A673 (cell line): ENCODE measurements around the gene SLC26A8. TPM values are rescaled to one million over a fixed set of nuclear protein-coding genes. Genes with fewer than 3 reads are reported as not detected.

Experiments
- BruUV-seq: library from RNA; stranded (reverse); fragments of 400-500 nt; replicated peaks from 2 replicates; lab custom pipeline; 2021; lab: Mats Ljungman, UMichigan
- CTCF ChIA-PET: fragments of 300-600 bp; sonication (Branson Sonifier 250); formaldehyde crosslinking; loops from one replicate; lab custom pipeline; 2022; ENCODE audit warnings: antibody characterized with exemption; lab: Charles Lee
- POLR2A ChIA-PET: fragments of 300-600 bp; sonication (Branson Sonifier 250); formaldehyde crosslinking; loops from one replicate; lab custom pipeline; 2022; ENCODE audit warnings: antibody characterized with exemption; ENCODE audit not compliant: low non-redundant PET; lab: Charles Lee
- DNase-seq: peaks from one replicate; pipeline ENCODE4 v3.0.0-alpha.2; 2015; ENCODE audit warnings: low spot score
- H3K27ac ChIP-seq: fragments of 200-600 bp; sonication (generic); 2 replicates; pipeline ENCODE4 v1.5.1; 2016; ENCODE audit warnings: mixed run types, low read depth, mild to moderate bottlenecking, mixed read lengths, antibody characterized with exemption, low read length; ENCODE audit not compliant: poor library complexity, severe bottlenecking
- H3K27me3 ChIP-seq: fragments of 200-600 bp; sonication (generic); replicated peaks from 2 replicates; pipeline ENCODE4 v1.6.1; 2017; ENCODE audit warnings: mixed run types, low read depth, mild to moderate bottlenecking, mixed read lengths, antibody characterized with exemption, low read length; ENCODE audit not compliant: insufficient read depth, poor library complexity
- H3K36me3 ChIP-seq: fragments of 200-600 bp; sonication (generic); 2 replicates; pipeline ENCODE4 v1.6.1; 2016; ENCODE audit warnings: mixed run types, mild to moderate bottlenecking, mixed read lengths, antibody characterized with exemption, low read length; ENCODE audit not compliant: insufficient read depth, poor library complexity, severe bottlenecking
- H3K4me1 ChIP-seq: fragments of 200-600 bp; sonication (generic); 2 replicates; pipeline ENCODE4 v1.6.1; 2017; ENCODE audit warnings: mixed run types, mild to moderate bottlenecking, mixed read lengths, antibody characterized with exemption, low read length; ENCODE audit not compliant: insufficient read depth, poor library complexity, severe bottlenecking
- H3K4me3 ChIP-seq: fragments of 200-600 bp; sonication (generic); 2 replicates; pipeline ENCODE4 v1.5.1; 2016; ENCODE audit warnings: low read depth, mixed run types, mild to moderate bottlenecking, mixed read lengths, low read length; ENCODE audit not compliant: poor library complexity, severe bottlenecking
- H3K9me3 ChIP-seq: fragments of 200-600 bp; sonication (generic); 2 replicates; pipeline ENCODE4 v1.6.1; 2016; ENCODE audit warnings: mixed run types, low read depth, mild to moderate bottlenecking, mixed read lengths, antibody characterized with exemption, low read length; ENCODE audit not compliant: poor library complexity, severe bottlenecking
- CTCF ChIP-seq: fragments of 300-800, 200-600 bp; sonication (generic); conservative IDR thresholded peaks from 2 replicates; pipeline ENCODE4 v1.5.1; 2017; ENCODE audit warnings: low read depth, mild to moderate bottlenecking, antibody characterized with exemption, low read length, moderate library complexity, mixed read lengths
- EZH2 ChIP-seq: fragments of 200-600 bp; sonication (generic); IDR thresholded peaks from 2 replicates; pipeline ENCODE4 v1.6.1; 2017; ENCODE audit warnings: borderline replicate concordance, low read depth, mild to moderate bottlenecking, mixed read lengths, antibody characterized with exemption, low read length; ENCODE audit not compliant: poor library complexity, severe bottlenecking
- intact Hi-C: fragments of 100-400 bp; cut with micrococcal nuclease; formaldehyde crosslinking; loops from one replicate; pipeline ENCODE4 v1.10.0; 2022; ENCODE audit not compliant: unreplicated experiment
- total RNA-seq: library from RNA; stranded (reverse); gene quantifications from 2 replicates; pipeline ENCODE4 v1.2.3, GENCODE V29; 2021

Gene SLC26A8
- total RNA-seq, 1 experiment from 2014 or later, result not detected

GRCh38 chr6:35896228-35896627 is 128.2 kb downstream of the SLC26A8 start:
- Histone ChIP-seq H3K4me3 (no peak overlapping the region), H3K4me1 (no peaks in the 10 kb centered on the region), H3K9me3 (no peaks in the 10 kb centered on the region), H3K36me3 (no peaks in the 10 kb centered on the region), H3K27me3 (no peaks in the 10 kb centered on the region), H3K27ac (no peak overlapping the region)
- TF ChIP-seq CTCF, result no peak
- ChIA-PET CTCF (no interaction called here), POLR2A (no interaction called here)
- DNase-seq, result no peak
- intact Hi-C loops, result no loop called here
- no TSS peak for BruUV-seq

GRCh38 chr6:35895560-35895959 is 128.9 kb downstream of the SLC26A8 start:
- H3K9me3 ChIP-seq, result no peaks in the 10 kb centered on the region
- no peaks in the 10 kb centered on the region for H3K4me1 ChIP-seq
- ChIA-PET CTCF (no interaction called here), POLR2A (no interaction called here)
- no peak overlapping the region for H3K4me3 ChIP-seq
- no peak for TF ChIP-seq CTCF
- TF ChIP-seq EZH2, result no peak
- intact Hi-C loops, result no loop called here
- no peaks in the 10 kb centered on the region for H3K36me3 ChIP-seq
- no peak overlapping the region for H3K27ac ChIP-seq
- no peaks in the 10 kb centered on the region for H3K27me3 ChIP-seq
- no peak for DNase-seq
- no TSS peak for BruUV-seq

GRCh38 chr6:35894776-35895175 is 129.7 kb downstream of the SLC26A8 start:
- BruUV-seq, result no TSS peak
- Histone ChIP-seq H3K9me3 (no peaks in the 10 kb centered on the region), H3K27me3 (no peaks in the 10 kb centered on the region), H3K27ac (no peak overlapping the region), H3K4me3 (no peak overlapping the region), H3K4me1 (no peaks in the 10 kb centered on the region), H3K36me3 (no peaks in the 10 kb centered on the region)
- no peak for DNase-seq
- intact Hi-C loops, result no loop called here
- TF ChIP-seq EZH2 (no peak), CTCF (no peak)
- CTCF ChIA-PET, result no interaction called here
- POLR2A ChIA-PET, result interaction anchor here (0.7 kb wide), 1 partner anchor 11 kb away, joined by 3 read pairs; no protein-coding TSS in a partner anchor

Other genes with a start within 250 kb of the SLC26A8 start
- not detected in 2 replicates for gene CLPSL2, start 248.0 kb downstream of the SLC26A8 start, total RNA-seq
- gene CLPSL1, start 243.6 kb downstream of the SLC26A8 start, total RNA-seq, result not detected in 2 replicates
- gene CLPS, start 227.3 kb downstream of the SLC26A8 start, total RNA-seq, result not detected in 2 replicates
- not detected in 2 replicates for gene LHFPL5, start 219.3 kb downstream of the SLC26A8 start, total RNA-seq
- 103 and 104 TPM in 2 replicates for gene SRPK1, start 103.5 kb downstream of the SLC26A8 start, total RNA-seq
- gene MAPK14, start 3.2 kb upstream of the SLC26A8 start, total RNA-seq, result 50.8 and 53.3 TPM in 2 replicates
- 2.6 and 2.7 TPM in 2 replicates for gene MAPK13, start 105.9 kb upstream of the SLC26A8 start, total RNA-seq
- gene BRPF3, start 172.1 kb upstream of the SLC26A8 start, total RNA-seq, result 33.3 and 39.3 TPM in 2 replicates
- 0.20 and 0.26 TPM in 2 replicates for gene PNPLA1, start 245.4 kb upstream of the SLC26A8 start, total RNA-seq